ENCODE measurements around the gene CDK10.

- TF ChIP-seq, protein P1, sequence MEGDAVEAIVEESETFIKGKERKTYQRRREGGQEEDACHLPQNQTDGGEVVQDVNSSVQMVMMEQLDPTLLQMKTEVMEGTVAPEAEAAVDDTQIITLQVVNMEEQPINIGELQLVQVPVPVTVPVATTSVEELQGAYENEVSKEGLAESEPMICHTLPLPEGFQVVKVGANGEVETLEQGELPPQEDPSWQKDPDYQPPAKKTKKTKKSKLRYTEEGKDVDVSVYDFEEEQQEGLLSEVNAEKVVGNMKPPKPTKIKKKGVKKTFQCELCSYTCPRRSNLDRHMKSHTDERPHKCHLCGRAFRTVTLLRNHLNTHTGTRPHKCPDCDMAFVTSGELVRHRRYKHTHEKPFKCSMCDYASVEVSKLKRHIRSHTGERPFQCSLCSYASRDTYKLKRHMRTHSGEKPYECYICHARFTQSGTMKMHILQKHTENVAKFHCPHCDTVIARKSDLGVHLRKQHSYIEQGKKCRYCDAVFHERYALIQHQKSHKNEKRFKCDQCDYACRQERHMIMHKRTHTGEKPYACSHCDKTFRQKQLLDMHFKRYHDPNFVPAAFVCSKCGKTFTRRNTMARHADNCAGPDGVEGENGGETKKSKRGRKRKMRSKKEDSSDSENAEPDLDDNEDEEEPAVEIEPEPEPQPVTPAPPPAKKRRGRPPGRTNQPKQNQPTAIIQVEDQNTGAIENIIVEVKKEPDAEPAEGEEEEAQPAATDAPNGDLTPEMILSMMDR (conservative IDR thresholded peaks at IDR 0.05; ENCODE audit: low read length) = no peak
- TF ChIP-seq EZH2phosphoT487 (IDR thresholded peaks at IDR 0.05; ENCODE audit: borderline replicate concordance) = no peak
These were observed 46.8 kb downstream of the CDK10 start for GRCh38 chr16:89733322-89733721.
